Psoas muscle (tissue), 8 donors: ENCODE results near the gene ASTN2. TPM values are rescaled to one million over a fixed set of nuclear protein-coding genes. Genes with fewer than 3 reads are reported as not detected.

Experiments
- ATAC-seq, 4 donors: fragments of 200-7000 bp; cut with Tn5 transposase; one replicate each; pipeline ENCODE4 v1.9.1; 2020; ENCODE audit warnings: moderate library complexity in 3 of 4, mild to moderate bottlenecking in 2 of 4
- DNase-seq, 2 donors: peaks; one replicate each; pipeline ENCODE4 v3.0.0-alpha.2; 2020
- H3K27ac ChIP-seq: fragments of 200-600 bp; one replicate; pipeline ENCODE4 v1.8.0; 2022
- H3K27me3 ChIP-seq, 3 donors: fragments of 200-600 bp in 1 of 3; one replicate each; pipeline versions ENCODE4 v1.6.1 to v1.8.0; 2013 to 2022; ENCODE audit warnings: low read length in 2 of 3, mild to moderate bottlenecking in 2 of 3, moderate library complexity in 1 of 3; ENCODE audit not compliant: insufficient read depth in 3 of 3
- H3K36me3 ChIP-seq, 2 donors: fragments of 200-600 bp in 1 of 2; one replicate each; pipeline versions ENCODE4 v1.6.1 to v1.8.0; 2013 to 2022; ENCODE audit warnings: low read depth in 1 of 2, mild to moderate bottlenecking in 1 of 2, moderate library complexity in 1 of 2; ENCODE audit not compliant: insufficient read depth in 1 of 2
- H3K4me1 ChIP-seq: fragments of 200-600 bp; one replicate; pipeline ENCODE4 v1.8.0; 2022
- H3K4me3 ChIP-seq: fragments of 200-600 bp; one replicate; pipeline ENCODE4 v1.8.0; 2022; ENCODE audit warnings: mild to moderate bottlenecking
- H3K9me3 ChIP-seq: fragments of 200-600 bp; one replicate; pipeline ENCODE4 v1.8.0; 2022
- WGBS, 3 donors: extraction: QIAGEN DNeasy Blood & Tissue Kit; methylation state at CpG; one replicate each; pipeline versions ENCODE4 v1.1.6 to v1.1.7; 2013; 5-methylcytosine and 5-hydroxymethylcytosine counted together
- intact Hi-C, 2 donors: fragments of 100-400 bp; cut with DNase I; formaldehyde crosslinking; loops; one replicate each; pipeline versions ENCODE4 v1.11.0 to v1.14.2; 2022
- polyA plus RNA-seq, 3 donors: library from polyadenylated mRNA; stranded (reverse); fragments of 200-250 nt; gene quantifications; one replicate each; pipeline ENCODE4 v1.2.3, GENCODE V29; 2013
- total RNA-seq, 4 donors: library from RNA; stranded (reverse); fragmentation: NEBNext Ultra II Directional in 2 of 4; extraction: Animal tissue kit (Norgen Biotek cat#: 25700) in 2 of 4; gene quantifications; one replicate each; pipeline versions ENCODE4 v1.2.1 to v1.2.4, GENCODE V29; 2021 to 2023
- TF ChIP-seq, protein P1 (sequence below): fragments of 200-600 bp; IDR thresholded peaks from one replicate; pipeline ENCODE4 v1.8.0; 2022; ENCODE audit warnings: antibody characterized with exemption
- donor health status: healthy with polysubstance abuse.
- donor health status: DM: no; HTN: no; CAD: no; lungs with moderate emphysema.
- donor health status: Bipolar disorder and iron deficiency.
- donor health status: healthy.
- donor health status: DM: yes; HTN: yes; CAD: no.
- donor health status: DM: no; HTN: no; CAD: no.
- donor health status: DM: no; HTN: no; CAD: no.
- donor health status: DM: yes; HTN: yes; CAD: no.

The ASTN2 gene
- total and polyA plus RNA-seq, 7 donors: 2.0 to 10.3 (median 3.3) TPM

DNA sequence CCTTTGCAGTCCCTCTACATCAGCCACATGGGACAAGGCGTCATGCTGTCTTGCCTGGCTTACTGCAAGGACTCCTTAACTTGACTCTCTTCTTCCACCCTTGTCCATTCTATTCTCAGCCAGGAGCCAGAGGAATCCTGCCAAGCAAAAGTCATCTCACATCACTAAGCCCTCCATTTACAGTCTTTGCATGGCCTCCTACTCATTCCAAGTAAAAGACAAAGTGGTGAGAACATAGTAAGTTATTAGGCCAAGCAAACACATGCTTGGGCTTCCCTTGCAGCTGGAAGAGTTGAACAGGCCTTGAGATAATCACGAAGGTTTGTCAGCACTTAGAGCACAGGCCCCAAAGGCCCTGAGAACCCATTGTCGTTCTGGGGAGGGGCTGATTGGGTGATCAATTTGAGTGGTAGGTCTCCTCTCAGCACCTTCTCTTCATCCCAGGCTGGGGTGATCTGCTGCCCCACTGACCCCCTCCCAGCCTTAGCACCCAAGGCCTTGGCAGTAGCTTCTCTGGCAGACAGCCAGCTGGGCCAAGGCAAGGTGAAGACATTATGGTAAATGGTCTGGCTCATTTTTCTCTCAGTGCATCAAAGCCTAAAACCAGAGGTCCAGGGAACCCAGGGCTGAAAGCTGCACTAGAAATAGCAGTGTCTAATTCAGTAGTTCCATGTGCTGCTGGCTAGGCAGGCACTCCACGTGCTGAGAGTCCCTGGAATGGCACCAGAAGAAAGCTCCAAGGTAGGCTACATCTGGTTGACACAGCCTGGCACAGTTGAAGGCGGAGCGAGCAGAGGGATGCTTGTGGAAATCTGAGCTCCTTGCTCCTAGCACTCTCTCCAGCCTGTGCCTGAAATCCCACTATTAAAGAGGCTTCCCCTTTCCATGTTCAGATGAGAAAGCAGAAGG is 121.4 kb downstream of the ASTN2 start:
- ATAC-seq: peak in 1 of 4 donors; percentile 66
- WGBS, 3 donors: 40 to 63% (median 45%) methylated on average over 6 of the region's 6 CpGs

DNA sequence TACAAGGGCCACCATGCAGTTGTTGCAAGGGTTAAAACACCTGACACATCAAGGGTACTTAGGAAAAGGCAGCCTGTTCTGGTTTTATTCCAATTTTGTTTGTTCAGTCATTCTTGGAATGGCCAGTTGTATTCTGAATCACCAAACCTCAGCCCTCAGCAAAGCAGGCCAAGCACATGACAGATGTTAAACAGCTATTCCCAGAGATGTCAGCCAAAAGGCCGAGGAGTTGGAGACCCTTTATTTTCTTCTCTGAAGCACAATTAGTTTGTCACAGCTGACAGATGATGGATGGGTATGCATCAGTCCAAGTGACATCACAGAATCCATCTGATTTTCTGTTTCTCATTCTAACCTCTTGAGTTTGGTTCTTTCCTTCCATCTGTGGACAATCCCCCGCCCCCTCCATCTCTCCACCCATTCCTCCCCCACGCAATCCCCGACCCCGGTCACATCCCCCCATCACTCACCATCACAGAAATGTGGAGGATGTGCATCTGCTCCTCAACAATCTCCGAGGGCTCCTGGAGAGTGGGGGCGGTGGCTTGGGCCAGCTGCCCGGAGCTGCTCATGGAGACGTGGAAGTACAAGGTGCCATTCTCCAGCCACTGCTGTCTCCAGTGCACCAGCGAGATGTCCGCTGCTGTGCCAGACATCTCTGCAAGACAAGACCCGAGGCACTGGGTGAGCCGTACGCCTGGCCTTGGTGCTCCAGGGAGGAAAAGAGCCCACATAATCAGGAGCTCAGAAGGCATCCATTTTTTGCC is 123.8 kb downstream of the ASTN2 start:
- H3K27ac ChIP-seq: no peak overlapping the region
- DNase-seq: no peak
- intact Hi-C loops: no loop called here
- ATAC-seq: no peak
- H3K9me3 ChIP-seq: no peaks in the 10 kb centered on the region
- H3K4me1 ChIP-seq: no peaks in the 10 kb centered on the region
- TF ChIP-seq, protein P1, sequence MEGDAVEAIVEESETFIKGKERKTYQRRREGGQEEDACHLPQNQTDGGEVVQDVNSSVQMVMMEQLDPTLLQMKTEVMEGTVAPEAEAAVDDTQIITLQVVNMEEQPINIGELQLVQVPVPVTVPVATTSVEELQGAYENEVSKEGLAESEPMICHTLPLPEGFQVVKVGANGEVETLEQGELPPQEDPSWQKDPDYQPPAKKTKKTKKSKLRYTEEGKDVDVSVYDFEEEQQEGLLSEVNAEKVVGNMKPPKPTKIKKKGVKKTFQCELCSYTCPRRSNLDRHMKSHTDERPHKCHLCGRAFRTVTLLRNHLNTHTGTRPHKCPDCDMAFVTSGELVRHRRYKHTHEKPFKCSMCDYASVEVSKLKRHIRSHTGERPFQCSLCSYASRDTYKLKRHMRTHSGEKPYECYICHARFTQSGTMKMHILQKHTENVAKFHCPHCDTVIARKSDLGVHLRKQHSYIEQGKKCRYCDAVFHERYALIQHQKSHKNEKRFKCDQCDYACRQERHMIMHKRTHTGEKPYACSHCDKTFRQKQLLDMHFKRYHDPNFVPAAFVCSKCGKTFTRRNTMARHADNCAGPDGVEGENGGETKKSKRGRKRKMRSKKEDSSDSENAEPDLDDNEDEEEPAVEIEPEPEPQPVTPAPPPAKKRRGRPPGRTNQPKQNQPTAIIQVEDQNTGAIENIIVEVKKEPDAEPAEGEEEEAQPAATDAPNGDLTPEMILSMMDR: no peak
- 52 to 71% (median 57%) methylated on average over 14 of the region's 14 CpGs for WGBS, 3 donors
- H3K36me3 ChIP-seq: no peaks in the 10 kb centered on the region
- H3K27me3 ChIP-seq: no peaks in the 10 kb centered on the region
- H3K4me3 ChIP-seq: no peak overlapping the region

More for the DNA sequence above, 121.4 kb downstream of the ASTN2 start:
- Histone ChIP-seq H3K27me3 (no peaks in the 10 kb centered on the region), H3K36me3 (no peaks in the 10 kb centered on the region), H3K4me1 (no peaks in the 10 kb centered on the region), H3K27ac (no peak overlapping the region), H3K4me3 (no peak overlapping the region), H3K9me3 (no peaks in the 10 kb centered on the region)
- TF ChIP-seq, protein P1: no peak
- DNase-seq: no peak
- intact Hi-C loops: no loop called here

DNA sequence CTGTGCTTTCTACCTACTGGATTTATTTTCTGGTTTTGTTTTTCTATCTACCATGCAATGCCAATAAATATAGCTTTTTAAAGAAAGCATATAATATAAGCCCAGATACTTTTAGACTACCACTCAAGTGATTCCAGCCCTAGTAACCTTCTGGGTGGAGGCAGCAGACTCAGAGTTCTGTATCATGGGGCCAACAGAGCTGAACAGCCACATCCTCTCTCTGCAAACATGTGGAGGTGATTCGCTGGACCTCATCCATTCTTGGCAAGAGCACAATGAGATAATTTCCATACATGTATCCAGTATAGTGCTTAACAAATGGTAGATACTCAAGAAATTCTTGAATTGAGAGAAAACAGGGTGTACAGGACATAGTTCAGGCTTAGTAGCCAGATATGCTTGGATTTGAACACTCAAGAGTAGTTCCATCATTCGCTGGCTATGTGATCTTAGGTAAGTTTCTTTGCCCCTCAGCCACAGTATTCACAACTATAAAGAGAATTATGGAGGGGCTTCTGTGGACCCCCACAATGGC is 124.5 kb downstream of the ASTN2 start:
- ATAC-seq (no peak), DNase-seq (no peak)
- Histone ChIP-seq H3K36me3 (no peaks in the 10 kb centered on the region), H3K4me1 (no peaks in the 10 kb centered on the region), H3K27ac (no peak overlapping the region), H3K27me3 (no peaks in the 10 kb centered on the region), H3K4me3 (no peak overlapping the region), H3K9me3 (no peaks in the 10 kb centered on the region)
- intact Hi-C loops: no loop called here
- TF ChIP-seq, protein P1: no peak
- WGBS, 3 donors: 76 to 87% (median 80%) methylated on average over 2 of the region's 2 CpGs

- no peak overlapping the region for H3K4me3 ChIP-seq
- intact Hi-C loops: no loop called here
- DNase-seq (no peak), ATAC-seq (no peak)
- H3K27ac ChIP-seq: no peak overlapping the region
- 33 to 65% (median 47%) methylated on average over 5 of the region's 5 CpGs for WGBS, 3 donors
- TF ChIP-seq, protein P1: no peak
- H3K4me1 ChIP-seq: no peaks in the 10 kb centered on the region
- no peaks in the 10 kb centered on the region for H3K36me3 ChIP-seq
- H3K27me3 ChIP-seq: no peaks in the 10 kb centered on the region
- H3K9me3 ChIP-seq: no peaks in the 10 kb centered on the region
Observed at GRCh38 chr9:117286245-117286644, 128.6 kb downstream of the ASTN2 start.
